Measurements from ENCODE around the gene COL6A5. TPM values are rescaled to one million over a fixed set of nuclear protein-coding genes. Genes with fewer than 3 reads are reported as not detected.
"Not testable (repeated sequence)": the region's sequence is repeated elsewhere in the genome, so short reads cannot be mapped to it uniquely, and the experiment has no call there.

COL6A5 gene
- total RNA-seq, 1 donor from 2014 or later, result 4.5 TPM

- no peaks in the 10 kb centered on the region for H3K4me1 ChIP-seq
- no peaks in the 10 kb centered on the region for H3K27me3 ChIP-seq (ENCODE audit: low read depth)
- DNase-seq (no peak), ATAC-seq (no peak)
- H3K36me3 ChIP-seq, result no peaks in the 10 kb centered on the region
- no peaks in the 10 kb centered on the region for H3K9me3 ChIP-seq
- H3K4me3 ChIP-seq, result no peak overlapping the region
- intact Hi-C loops (cut with DNase I), result no loop called here
- H3K27ac ChIP-seq, result no peak overlapping the region
- TF ChIP-seq, protein P1, sequence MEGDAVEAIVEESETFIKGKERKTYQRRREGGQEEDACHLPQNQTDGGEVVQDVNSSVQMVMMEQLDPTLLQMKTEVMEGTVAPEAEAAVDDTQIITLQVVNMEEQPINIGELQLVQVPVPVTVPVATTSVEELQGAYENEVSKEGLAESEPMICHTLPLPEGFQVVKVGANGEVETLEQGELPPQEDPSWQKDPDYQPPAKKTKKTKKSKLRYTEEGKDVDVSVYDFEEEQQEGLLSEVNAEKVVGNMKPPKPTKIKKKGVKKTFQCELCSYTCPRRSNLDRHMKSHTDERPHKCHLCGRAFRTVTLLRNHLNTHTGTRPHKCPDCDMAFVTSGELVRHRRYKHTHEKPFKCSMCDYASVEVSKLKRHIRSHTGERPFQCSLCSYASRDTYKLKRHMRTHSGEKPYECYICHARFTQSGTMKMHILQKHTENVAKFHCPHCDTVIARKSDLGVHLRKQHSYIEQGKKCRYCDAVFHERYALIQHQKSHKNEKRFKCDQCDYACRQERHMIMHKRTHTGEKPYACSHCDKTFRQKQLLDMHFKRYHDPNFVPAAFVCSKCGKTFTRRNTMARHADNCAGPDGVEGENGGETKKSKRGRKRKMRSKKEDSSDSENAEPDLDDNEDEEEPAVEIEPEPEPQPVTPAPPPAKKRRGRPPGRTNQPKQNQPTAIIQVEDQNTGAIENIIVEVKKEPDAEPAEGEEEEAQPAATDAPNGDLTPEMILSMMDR (IDR thresholded peaks at IDR 0.05), result no peak
Measured at GRCh38 chr3:130428871-130429712, 83.6 kb downstream of the COL6A5 start.

- no peaks in the 10 kb centered on the region for H3K9me3 ChIP-seq
- intact Hi-C loops (cut with DNase I), result no loop called here
- H3K4me3 ChIP-seq, result no peak overlapping the region
- no peaks in the 10 kb centered on the region for H3K36me3 ChIP-seq
- no peak for ATAC-seq
- TF ChIP-seq, protein P1 (IDR thresholded peaks at IDR 0.05), result no peak
- no peak overlapping the region for H3K27ac ChIP-seq
- no peaks in the 10 kb centered on the region for H3K27me3 ChIP-seq (ENCODE audit: low read depth)
- H3K4me1 ChIP-seq, result no peaks in the 10 kb centered on the region
- DNase-seq, result no peak
Measured at GRCh38 chr3:130429713-130430023, 84.2 kb downstream of the COL6A5 start.

DNA sequence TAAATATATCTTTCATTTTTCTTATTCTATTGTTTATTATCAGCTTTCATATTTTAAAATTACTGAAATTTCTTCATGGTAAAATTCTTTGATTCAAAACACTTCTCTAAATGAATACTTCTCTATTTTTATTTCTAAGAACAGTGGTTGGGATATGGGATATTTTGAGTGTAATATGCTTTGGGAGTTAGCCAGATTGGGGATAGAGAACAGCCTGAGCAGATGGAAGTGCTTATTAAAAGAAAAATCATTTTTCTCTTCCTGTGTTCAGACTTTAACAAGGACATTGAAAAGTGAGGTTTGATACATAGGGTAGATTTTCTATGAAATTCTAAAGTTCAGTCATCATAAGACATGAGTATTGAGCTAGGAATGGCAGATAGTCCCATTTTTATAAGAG is 84.8 kb downstream of the COL6A5 start:
- Histone ChIP-seq H3K27me3 (ENCODE audit: low read depth) (no peaks in the 10 kb centered on the region), H3K9me3 (no peaks in the 10 kb centered on the region), H3K4me3 (no peak overlapping the region), H3K36me3 (no peaks in the 10 kb centered on the region), H3K4me1 (no peaks in the 10 kb centered on the region), H3K27ac (no peak overlapping the region)
- TF ChIP-seq, protein P1 (IDR thresholded peaks at IDR 0.05), result no peak
- intact Hi-C loops (cut with DNase I), result no loop called here
- no peak for DNase-seq
- ATAC-seq, result no peak

DNA sequence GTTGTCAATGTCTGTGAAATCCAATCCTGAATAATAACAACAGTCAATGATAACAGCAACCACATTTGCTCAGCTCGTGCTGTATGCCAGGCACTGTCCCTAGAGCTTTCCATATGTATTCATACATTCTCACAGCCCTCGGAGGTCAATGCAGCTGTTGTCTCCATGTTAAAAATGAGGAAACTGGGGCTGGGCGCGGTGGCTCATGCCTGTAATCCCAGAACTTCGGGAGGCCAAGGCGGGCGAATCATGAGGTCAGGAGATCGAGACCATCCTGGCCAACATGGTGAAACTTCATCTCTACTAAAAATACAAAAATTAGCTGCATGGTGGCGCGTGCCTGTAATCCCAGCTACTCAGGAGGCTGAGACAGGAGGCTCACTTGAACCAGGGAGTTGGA is 86.6 kb downstream of the COL6A5 start:
- H3K4me1 ChIP-seq; H3K27ac ChIP-seq; intact Hi-C loops (cut with DNase I); DNase-seq; H3K4me3 ChIP-seq; H3K9me3 ChIP-seq; ATAC-seq; H3K27me3 ChIP-seq (ENCODE audit: low read depth); H3K36me3 ChIP-seq: not testable (repeated sequence)

DNA sequence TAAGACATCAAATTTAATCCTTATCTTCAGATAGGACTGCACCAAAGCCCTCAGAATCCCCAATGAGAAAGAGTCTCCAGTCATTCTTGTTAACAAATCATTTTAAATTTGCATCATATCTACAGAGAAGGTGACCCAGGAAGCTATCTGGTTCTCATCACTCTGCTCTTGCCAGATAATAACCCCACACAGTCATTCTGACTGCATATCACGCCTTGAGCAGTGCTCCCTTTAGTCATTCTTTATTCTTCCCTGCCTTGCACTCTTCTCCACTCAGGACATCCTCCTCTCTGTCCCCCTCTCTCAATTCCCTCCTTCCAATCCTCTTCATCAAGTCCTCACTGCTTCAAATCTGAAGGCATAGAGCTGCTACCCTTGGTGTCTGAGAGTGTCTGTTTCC is 87.8 kb downstream of the COL6A5 start:
- TF ChIP-seq, protein P1 (IDR thresholded peaks at IDR 0.05), result no peak
- no peaks in the 10 kb centered on the region for H3K27me3 ChIP-seq (ENCODE audit: low read depth)
- H3K27ac ChIP-seq, result no peak overlapping the region
- H3K9me3 ChIP-seq, result no peaks in the 10 kb centered on the region
- H3K4me1 ChIP-seq, result no peaks in the 10 kb centered on the region
- intact Hi-C loops (cut with DNase I), result no loop called here
- DNase-seq (no peak), ATAC-seq (no peak)
- H3K4me3 ChIP-seq, result no peak overlapping the region
- no peaks in the 10 kb centered on the region for H3K36me3 ChIP-seq

DNA sequence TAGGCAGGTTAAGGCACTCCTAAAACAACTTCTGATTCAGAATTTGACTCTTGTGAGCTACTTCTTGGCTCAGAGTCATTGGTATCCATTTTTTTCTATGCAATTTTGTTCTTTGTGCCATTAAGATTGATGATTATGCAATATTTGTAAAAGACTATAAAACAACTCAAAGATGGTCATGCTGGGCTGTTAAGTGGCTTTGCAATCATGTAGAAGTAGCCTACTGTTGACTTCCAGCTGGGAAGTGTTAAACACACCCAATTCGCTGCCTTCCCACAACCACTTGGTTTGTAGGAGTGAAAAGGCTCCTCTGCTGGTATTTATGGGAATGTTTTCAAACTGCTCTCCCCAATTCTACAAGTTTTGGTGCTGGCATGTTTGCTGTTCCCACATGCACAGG is 96.8 kb downstream of the COL6A5 start:
- H3K9me3 ChIP-seq, result no peaks in the 10 kb centered on the region
- no peaks in the 10 kb centered on the region for H3K36me3 ChIP-seq
- H3K27ac ChIP-seq, result no peak overlapping the region
- no peaks in the 10 kb centered on the region for H3K27me3 ChIP-seq (ENCODE audit: low read depth)
- H3K4me3 ChIP-seq, result no peak overlapping the region
- ATAC-seq (peak; percentile 87 to 88), DNase-seq (no peak)
- TF ChIP-seq, protein P1 (IDR thresholded peaks at IDR 0.05), result no peak
- no peaks in the 10 kb centered on the region for H3K4me1 ChIP-seq
- intact Hi-C loops (cut with DNase I), result no loop called here

DNA sequence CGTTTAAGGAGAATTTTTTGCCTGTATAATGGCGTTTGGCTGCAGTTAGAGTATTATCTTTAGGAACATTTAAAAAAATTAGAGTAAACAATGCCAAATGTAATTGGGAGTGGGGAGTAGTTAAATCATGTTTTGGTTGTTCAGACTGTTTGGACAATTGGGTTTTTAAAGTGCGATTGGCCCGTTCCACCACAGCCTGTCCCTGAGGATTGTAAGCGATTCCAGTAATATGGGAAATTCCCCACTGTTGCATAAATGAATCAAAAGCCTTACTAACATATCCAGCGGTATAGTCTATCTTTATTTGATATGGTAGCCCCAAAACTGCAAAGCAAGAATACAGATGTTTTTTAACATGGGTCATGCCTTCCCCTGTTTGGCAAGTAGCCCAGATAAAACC is 101.4 kb downstream of the COL6A5 start:
- H3K27ac ChIP-seq; H3K4me1 ChIP-seq; H3K4me3 ChIP-seq; H3K9me3 ChIP-seq; intact Hi-C loops (cut with DNase I); ATAC-seq; H3K36me3 ChIP-seq; H3K27me3 ChIP-seq (ENCODE audit: low read depth); DNase-seq: not testable (repeated sequence)

GRCh38 chr3:130448155-130448554 is 102.7 kb downstream of the COL6A5 start:
- H3K36me3 ChIP-seq; intact Hi-C loops (cut with DNase I); DNase-seq; H3K4me3 ChIP-seq; H3K27ac ChIP-seq; ATAC-seq; H3K9me3 ChIP-seq; H3K4me1 ChIP-seq; H3K27me3 ChIP-seq (ENCODE audit: low read depth): not testable (repeated sequence)
